GM21723 (cell line): ENCODE measurements around the gene SEPTIN14.
"Not testable (repeated sequence)": the region's sequence is repeated elsewhere in the genome, so short reads cannot be mapped to it uniquely, and the experiment has no call there.

Experiments
- ATAC-seq: cut with Tn5 transposase; IDR thresholded peaks from one replicate; pipeline ENCODE4 v1.9.1; 2021; ENCODE audit warnings: mild to moderate bottlenecking, moderate library complexity; ENCODE audit not compliant: unreplicated experiment

Gene SEPTIN14

DNA sequence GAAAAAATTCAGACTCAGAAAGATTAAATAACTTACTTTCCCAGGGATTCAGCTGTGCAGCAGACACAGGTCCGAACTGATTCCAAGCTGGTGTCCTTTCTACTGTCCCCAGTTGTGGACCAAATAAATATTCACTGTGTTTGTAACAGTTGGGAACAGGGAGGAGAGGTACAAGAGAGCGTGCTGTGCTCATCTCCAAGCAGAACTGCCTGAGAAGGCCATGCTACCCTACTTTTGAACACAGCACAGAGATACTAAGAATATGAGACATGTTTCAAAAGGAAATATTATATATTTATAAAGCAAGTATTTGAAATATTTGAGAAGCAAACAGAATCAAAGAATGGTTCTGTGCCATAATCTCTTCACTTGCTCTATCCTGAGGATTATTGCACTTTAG, at the start of gene SEPTIN14:
SEPTIN14 (minus strand) TSS at position 101 of the 400 bp plus-strand sequence. CDS start 756 bp downstream, outside the sequence.
- not testable (repeated sequence) for ATAC-seq

- peak; percentile 98 for ATAC-seq
Observed at GRCh38 chr7:55903985-55904759, 41.6 kb upstream of the SEPTIN14 start.

DNA sequence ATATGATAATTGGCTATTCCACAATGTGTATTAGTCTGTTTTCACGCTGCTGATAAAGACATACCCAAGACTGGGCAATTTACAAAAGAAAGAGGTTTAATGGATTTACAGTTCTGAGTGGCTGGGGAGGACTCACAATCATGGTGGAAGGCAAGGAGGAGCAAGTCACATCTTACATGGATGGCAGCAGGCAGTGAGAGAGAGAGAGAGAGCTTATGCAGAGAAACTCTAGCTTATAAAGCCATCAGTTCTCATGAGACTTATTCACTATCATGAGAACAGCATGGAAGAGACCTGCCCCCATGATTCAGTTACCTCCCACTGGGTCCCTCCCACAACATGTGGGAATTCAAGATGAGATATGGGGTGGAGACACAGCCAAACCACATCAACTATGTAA, 38.5 kb upstream of the SEPTIN14 start:
- ATAC-seq, result not testable (repeated sequence)

GRCh38 chr7:55898287-55898686, 35.7 kb upstream of the SEPTIN14 start:
- no peak for ATAC-seq

DNA sequence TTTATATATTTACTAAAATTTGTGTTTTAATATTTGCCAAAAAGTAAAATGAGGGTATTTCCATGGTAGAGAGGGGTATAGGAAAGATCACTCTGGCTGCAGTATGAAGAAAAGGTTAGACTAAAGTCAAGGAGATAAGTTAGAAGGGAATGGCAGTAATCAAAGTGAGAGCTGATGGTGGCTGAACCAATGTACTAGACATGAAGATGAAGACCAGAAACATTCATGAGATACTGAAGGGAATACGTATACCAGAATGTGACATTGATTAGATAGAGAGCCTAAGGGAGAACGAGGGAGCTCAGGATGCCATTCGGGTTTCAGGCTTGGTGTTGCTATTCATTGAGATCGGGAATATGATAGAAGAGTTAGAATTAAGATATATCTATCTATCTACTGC, 32.5 kb upstream of the SEPTIN14 start:
- ATAC-seq, result no peak

GRCh38 chr7:55893940-55894339, 31.4 kb upstream of the SEPTIN14 start:
- ATAC-seq, result no peak

- ATAC-seq, result not testable (repeated sequence)
Observed at GRCh38 chr7:55888378-55888777, 25.8 kb upstream of the SEPTIN14 start.

- no peak for ATAC-seq
Observed at GRCh38 chr7:55887821-55888247, 25.3 kb upstream of the SEPTIN14 start.

GRCh38 chr7:55884321-55884720, 21.8 kb upstream of the SEPTIN14 start:
- ATAC-seq, result no peak

DNA sequence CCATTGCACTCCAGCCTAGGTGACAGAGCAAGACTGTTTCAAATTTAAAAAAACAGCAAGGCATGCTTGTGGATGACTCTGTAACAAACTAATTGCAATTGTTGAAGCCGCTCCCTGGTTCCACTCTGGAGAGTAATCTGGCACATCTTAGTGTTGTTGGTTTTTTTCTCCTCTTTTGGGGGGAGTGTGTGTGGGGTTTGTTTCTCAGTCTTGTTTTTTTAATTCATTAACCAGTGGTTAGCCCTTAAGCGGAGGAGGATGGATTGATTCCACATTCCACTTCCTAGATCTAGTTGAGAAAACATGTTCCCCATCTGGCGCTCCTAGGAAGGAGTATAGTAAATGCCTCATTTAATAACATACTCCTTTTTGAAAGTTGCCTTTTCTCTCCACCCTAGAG, 16.1 kb upstream of the SEPTIN14 start:
- ATAC-seq, result no peak

- ATAC-seq, result no peak
Observed at GRCh38 chr7:55877308-55877707, 14.8 kb upstream of the SEPTIN14 start.

GRCh38 chr7:55873765-55874164, 11.2 kb upstream of the SEPTIN14 start:
- ATAC-seq, result no peak

GRCh38 chr7:55871932-55872485, 9.5 kb upstream of the SEPTIN14 start:
- no peak for ATAC-seq

DNA sequence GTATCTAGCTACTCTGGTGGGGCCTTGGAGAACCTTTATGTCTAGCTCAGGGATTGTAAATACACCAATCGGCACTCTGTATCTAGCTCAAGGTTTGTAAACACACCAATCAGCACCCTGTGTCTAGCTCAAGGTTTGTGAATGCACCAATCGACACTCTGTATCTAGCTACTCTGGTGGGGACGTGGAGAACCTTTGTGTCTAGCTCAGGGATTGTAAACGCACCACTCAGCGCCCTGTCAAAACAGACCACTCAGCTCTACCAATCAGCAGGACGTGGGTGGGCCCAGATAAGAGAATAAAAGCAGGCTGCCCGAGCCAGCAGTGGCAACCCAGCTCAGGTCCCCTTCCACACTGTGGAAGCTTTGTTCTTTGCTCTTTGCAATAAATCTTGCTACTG, 6.4 kb upstream of the SEPTIN14 start:
- ATAC-seq, result not testable (repeated sequence)

DNA sequence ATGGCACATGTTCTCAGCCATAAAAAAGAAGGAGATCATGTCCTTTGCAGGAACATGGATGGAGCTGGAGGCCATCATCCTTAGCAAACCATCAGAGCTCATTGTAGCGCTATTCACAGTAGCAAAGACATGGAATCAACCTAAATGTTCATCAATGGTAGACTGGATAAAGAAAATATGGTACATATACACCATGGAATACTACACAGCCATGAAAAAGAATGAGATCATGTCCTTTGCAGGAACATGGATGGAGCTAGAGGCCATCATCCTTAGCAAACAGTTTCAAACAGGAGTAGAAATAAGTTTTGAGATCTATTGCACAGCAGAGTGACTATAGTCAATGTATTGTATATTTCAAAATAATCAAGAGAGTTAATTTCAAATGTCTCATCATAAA, 17.4 kb downstream of the SEPTIN14 start:
- ATAC-seq, result not testable (repeated sequence)

DNA sequence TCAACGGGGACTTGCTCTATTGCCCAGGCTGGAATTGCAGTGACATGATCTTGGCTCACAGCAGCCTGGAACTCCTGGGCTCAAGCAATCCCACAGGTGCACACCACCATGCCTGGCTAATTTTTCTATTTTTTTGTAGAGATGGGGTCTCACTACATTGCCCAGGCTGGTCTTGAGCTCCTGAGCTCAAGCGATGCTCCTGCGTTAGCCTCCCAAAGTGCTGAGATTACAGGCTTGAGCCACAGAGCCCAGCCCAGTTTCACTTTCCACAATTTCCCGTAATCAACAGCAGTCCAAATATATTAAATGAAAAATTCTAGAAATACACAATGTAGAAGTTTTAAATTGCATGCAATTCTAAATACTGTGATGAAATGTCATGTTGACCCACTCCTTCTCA, 24.0 kb downstream of the SEPTIN14 start:
- no peak for ATAC-seq

GRCh38 chr7:55827577-55827976, 35.0 kb downstream of the SEPTIN14 start:
- no peak for ATAC-seq

GRCh38 chr7:55818686-55819085, 43.9 kb downstream of the SEPTIN14 start:
- ATAC-seq, result no peak

DNA sequence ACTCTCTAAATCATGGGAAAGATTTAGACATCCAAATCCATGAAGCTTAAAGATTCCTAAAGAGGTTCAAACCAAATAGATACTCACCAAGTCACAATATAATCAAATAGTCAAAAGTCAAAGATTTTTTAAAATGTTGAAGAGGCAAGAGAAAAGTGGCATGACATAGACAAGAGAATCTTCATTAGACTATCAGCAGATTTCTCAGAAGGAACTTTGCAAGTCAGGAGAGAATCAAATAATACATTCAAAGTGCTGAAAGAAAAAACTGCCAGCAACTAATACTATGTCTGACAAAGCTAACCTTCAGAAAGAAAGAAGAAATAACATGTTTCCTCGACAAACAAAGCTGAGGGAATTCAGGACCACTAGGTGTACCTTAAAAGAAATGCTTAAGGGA, 65.3 kb downstream of the SEPTIN14 start:
- not testable (repeated sequence) for ATAC-seq

GRCh38 chr7:55794527-55794926, 68.0 kb downstream of the SEPTIN14 start:
- ATAC-seq, result no peak

DNA sequence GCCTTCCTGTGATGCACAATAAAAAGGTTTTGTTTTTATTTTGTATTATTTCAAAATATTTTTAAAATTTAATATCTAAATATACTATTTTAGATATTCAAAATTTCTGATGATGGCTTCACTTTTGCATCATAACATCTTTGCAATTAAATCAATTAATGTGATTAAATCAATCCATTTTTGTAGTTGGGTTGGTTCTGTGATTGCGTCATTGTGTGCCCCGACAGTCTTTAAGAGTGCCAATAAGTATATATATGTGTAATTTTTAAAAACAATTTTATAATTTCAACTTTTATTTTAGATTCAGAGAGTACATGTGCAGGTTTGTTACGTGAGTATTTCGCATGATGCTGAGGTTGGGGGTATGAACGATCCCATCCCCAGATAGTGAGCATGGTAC, 70.5 kb downstream of the SEPTIN14 start:
- no peak for ATAC-seq

DNA sequence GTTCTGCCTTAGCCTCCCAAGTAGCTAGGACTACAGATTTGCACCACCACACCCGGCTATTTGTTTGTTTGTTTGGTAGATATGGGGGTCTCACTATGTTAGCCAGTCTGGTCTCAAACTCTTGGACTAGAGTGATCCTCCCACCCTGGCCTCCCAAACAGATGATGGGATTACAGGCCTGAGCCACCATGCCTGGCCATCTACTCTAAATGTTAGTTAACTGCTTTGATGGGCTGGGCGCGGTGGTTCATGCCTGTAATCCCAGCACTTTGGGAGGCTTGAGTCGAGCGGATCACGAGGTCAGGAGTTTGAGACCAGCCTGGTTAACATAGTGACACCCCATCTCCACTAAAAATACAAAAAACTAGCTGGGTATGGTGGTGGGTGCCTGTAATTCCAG, 74.8 kb downstream of the SEPTIN14 start:
- ATAC-seq, result no peak

DNA sequence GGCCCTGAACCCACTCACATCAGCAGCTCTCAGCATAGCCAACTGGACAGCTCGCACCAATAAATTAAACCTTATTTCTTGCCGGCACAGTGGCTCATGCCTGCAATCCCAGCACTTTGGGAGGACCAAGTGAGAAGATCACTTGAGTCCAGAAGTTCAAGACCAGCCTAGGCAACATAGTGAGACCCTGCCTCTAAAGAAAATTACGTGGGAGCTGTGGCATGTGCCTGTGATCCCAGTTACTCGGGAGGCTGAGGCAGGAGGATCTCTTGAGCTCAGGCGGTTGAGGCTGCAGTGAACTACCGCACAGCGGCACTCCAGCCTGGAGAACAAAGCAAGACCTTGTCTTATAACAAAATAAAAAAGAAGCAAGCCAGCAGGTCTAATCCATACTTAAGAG, 75.7 kb downstream of the SEPTIN14 start:
- ATAC-seq, result no peak
